ENCODE data around the gene HEXB.

The HEXB gene

DNA sequence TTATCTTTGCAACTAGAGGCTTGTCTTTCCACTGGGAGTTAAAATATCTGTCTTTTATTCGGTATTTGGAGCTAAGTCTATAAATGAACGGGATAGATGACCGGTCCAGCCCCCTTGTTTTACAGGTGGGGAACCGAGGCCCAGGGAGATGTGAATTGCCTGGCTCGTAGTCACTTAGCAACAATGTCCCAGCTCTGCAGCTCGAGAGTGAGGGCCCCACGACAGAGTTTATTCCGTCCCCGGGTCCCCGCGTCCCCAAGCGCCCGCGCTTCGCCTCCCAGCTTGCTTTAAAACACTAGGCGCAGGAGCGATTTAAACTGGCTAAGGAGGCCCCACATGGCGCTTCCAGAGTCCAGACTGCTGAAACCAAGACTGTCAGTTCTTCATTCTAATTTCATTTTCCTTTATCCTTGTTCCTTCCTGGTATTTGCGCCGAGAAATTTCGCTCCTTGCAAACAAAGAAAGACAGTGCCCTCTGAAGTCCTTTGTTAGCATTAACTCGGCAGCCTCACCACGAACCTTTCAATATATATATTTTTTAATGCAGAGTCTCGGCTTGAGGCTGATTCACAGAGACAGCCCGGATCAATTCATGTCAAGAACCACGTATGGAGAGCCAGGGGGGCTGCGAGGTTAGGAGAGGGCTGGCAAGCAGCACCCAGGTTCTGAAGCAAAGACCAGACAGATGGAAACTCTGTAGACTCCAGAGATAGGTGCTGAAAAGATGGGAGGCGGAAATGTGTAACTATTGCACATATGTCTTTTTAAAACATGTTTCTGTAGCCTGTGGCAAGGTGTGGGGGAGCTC is 43.1 kb upstream of the HEXB start:
- Histone ChIP-seq H3K9me3 (ENCODE audit: control insufficient read depth, insufficient read depth, low read depth, low read length) (no peaks in the 10 kb centered on the region), H3K36me3 (ENCODE audit: control insufficient read depth in 2 of 2, insufficient read depth in 1 of 2, low read length in 2 of 2) (no peaks in the 10 kb centered on the region), H3K4me1 (ENCODE audit: control insufficient read depth, insufficient read depth, low read length) (peaks cover 19% of the 10 kb centered on the region), H3K27ac (ENCODE audit: extremely low read depth, low read depth, low read length) (peak overlapping the region; percentile 98), H3K4me3 (ENCODE audit: low read depth, low read length) (no peak overlapping the region)
- ChIA-PET CTCF (interaction anchor here (0.6 to 2.8 kb wide), 17 partner anchors 9 to 740 kb away, joined by 3 to 14 read pairs (median 4); no protein-coding TSS in a partner anchor), POLR2A (interaction anchor here (0.6 to 2.3 kb wide), 7 partner anchors 10 to 1051 kb away, joined by 3 to 29 read pairs (median 3); no protein-coding TSS in a partner anchor)
- TF ChIP-seq IKZF3 (tag by site-specific recombination; IDR thresholded peaks at IDR 0.05) (peak; percentile 60; the same call in 1 of the 2 replicates), ZNF416 (tag by site-specific recombination; IDR thresholded peaks at IDR 0.05) (no peak), ZFP69B (tag by site-specific recombination; IDR thresholded peaks at IDR 0.05) (peak; percentile 21; the same call in 1 of the 2 replicates), ZNF654 (tag by site-specific recombination; IDR thresholded peaks at IDR 0.05; ENCODE audit: low read depth) (peak; percentile 75), GLIS1 (tag by site-specific recombination; IDR thresholded peaks at IDR 0.05) (peak; percentile 18; the same call in 1 of the 2 replicates), KLF9 (tag by site-specific recombination; IDR thresholded peaks at IDR 0.05; ENCODE audit: low read depth) (no peak)
- TF ChIP-seq, protein P1, sequence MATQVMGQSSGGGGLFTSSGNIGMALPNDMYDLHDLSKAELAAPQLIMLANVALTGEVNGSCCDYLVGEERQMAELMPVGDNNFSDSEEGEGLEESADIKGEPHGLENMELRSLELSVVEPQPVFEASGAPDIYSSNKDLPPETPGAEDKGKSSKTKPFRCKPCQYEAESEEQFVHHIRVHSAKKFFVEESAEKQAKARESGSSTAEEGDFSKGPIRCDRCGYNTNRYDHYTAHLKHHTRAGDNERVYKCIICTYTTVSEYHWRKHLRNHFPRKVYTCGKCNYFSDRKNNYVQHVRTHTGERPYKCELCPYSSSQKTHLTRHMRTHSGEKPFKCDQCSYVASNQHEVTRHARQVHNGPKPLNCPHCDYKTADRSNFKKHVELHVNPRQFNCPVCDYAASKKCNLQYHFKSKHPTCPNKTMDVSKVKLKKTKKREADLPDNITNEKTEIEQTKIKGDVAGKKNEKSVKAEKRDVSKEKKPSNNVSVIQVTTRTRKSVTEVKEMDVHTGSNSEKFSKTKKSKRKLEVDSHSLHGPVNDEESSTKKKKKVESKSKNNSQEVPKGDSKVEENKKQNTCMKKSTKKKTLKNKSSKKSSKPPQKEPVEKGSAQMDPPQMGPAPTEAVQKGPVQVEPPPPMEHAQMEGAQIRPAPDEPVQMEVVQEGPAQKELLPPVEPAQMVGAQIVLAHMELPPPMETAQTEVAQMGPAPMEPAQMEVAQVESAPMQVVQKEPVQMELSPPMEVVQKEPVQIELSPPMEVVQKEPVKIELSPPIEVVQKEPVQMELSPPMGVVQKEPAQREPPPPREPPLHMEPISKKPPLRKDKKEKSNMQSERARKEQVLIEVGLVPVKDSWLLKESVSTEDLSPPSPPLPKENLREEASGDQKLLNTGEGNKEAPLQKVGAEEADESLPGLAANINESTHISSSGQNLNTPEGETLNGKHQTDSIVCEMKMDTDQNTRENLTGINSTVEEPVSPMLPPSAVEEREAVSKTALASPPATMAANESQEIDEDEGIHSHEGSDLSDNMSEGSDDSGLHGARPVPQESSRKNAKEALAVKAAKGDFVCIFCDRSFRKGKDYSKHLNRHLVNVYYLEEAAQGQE (tag by site-specific recombination; IDR thresholded peaks at IDR 0.05): 0 out of 2 replicates have a peak, but pooled peaks have one; percentile 13
- TF ChIP-seq, protein P2, sequence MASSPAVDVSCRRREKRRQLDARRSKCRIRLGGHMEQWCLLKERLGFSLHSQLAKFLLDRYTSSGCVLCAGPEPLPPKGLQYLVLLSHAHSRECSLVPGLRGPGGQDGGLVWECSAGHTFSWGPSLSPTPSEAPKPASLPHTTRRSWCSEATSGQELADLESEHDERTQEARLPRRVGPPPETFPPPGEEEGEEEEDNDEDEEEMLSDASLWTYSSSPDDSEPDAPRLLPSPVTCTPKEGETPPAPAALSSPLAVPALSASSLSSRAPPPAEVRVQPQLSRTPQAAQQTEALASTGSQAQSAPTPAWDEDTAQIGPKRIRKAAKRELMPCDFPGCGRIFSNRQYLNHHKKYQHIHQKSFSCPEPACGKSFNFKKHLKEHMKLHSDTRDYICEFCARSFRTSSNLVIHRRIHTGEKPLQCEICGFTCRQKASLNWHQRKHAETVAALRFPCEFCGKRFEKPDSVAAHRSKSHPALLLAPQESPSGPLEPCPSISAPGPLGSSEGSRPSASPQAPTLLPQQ (tag by site-specific recombination; IDR thresholded peaks at IDR 0.05): peak; percentile 34; the same call in 1 of the 2 replicates

DNA sequence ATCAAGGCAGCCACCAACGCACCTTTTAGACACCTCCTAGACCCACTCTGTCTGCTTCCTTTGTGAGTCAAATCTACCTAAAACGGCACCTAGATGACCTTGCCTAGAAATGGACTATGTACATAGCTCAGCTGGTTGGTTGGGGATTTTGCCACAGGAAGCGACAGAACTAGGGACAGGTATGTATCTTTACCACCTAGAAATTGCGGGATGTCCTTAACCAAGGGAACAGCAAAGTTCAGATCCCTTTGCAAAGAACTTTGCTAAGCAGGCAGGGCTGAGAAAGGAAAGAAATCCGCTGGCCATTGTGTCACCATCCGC is 42.5 kb upstream of the HEXB start:
- Histone ChIP-seq H3K9me3 (ENCODE audit: control insufficient read depth, insufficient read depth, low read depth, low read length) (no peaks in the 10 kb centered on the region), H3K36me3 (ENCODE audit: control insufficient read depth in 2 of 2, insufficient read depth in 1 of 2, low read length in 2 of 2) (no peaks in the 10 kb centered on the region), H3K27ac (ENCODE audit: extremely low read depth, low read depth, low read length) (no peak overlapping the region; the same call in 1 of the 2 replicates), H3K4me3 (ENCODE audit: low read depth, low read length) (no peak overlapping the region), H3K4me1 (ENCODE audit: control insufficient read depth, insufficient read depth, low read length) (peaks cover 20% of the 10 kb centered on the region)
- TF ChIP-seq, protein P3, sequence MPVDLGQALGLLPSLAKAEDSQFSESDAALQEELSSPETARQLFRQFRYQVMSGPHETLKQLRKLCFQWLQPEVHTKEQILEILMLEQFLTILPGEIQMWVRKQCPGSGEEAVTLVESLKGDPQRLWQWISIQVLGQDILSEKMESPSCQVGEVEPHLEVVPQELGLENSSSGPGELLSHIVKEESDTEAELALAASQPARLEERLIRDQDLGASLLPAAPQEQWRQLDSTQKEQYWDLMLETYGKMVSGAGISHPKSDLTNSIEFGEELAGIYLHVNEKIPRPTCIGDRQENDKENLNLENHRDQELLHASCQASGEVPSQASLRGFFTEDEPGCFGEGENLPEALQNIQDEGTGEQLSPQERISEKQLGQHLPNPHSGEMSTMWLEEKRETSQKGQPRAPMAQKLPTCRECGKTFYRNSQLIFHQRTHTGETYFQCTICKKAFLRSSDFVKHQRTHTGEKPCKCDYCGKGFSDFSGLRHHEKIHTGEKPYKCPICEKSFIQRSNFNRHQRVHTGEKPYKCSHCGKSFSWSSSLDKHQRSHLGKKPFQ (tag by site-specific recombination; IDR thresholded peaks at IDR 0.05): no peak
- TF ChIP-seq, protein P4, sequence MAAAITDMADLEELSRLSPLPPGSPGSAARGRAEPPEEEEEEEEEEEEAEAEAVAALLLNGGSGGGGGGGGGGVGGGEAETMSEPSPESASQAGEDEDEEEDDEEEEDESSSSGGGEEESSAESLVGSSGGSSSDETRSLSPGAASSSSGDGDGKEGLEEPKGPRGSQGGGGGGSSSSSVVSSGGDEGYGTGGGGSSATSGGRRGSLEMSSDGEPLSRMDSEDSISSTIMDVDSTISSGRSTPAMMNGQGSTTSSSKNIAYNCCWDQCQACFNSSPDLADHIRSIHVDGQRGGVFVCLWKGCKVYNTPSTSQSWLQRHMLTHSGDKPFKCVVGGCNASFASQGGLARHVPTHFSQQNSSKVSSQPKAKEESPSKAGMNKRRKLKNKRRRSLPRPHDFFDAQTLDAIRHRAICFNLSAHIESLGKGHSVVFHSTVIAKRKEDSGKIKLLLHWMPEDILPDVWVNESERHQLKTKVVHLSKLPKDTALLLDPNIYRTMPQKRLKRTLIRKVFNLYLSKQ (tag by site-specific recombination; IDR thresholded peaks at IDR 0.05; ENCODE audit: borderline replicate concordance): no peak
- TF ChIP-seq ZNF16 (tag by site-specific recombination; IDR thresholded peaks at IDR 0.05; ENCODE audit: low read depth) (no peak), ZNF10 (tag by site-specific recombination; IDR thresholded peaks at IDR 0.05) (no peak)
- POLR2A ChIA-PET: interaction anchor here (0.6 to 1.8 kb wide), 2 partner anchors 62 to 247 kb away, joined by 3 to 4 read pairs; no protein-coding TSS in a partner anchor
- CTCF ChIA-PET: interaction anchor here (0.7 to 2.8 kb wide), 8 partner anchors 9 to 740 kb away, joined by 3 to 14 read pairs (median 5); no protein-coding TSS in a partner anchor
